ENCODE data around the gene SPECC1L.
A peak's percentile ranks its signal among the peaks of the same experiment; 100 is the strongest.

SPECC1L gene

GRCh38 chr22:24225951-24226350 is 44.7 kb upstream of the SPECC1L start:
- no peak for TF ChIP-seq EZH2 (IDR thresholded peaks at IDR 0.05; ENCODE audit: borderline replicate concordance, low read depth, low read length, severe bottlenecking)
- TF ChIP-seq CTCF (IDR thresholded peaks at IDR 0.05; ENCODE audit: borderline replicate concordance, extremely low read depth, low read length, poor library complexity, severe bottlenecking): no peak
- no peak overlapping the region for H3K4me3 ChIP-seq (ENCODE audit: low read depth in 1 of 2, low read length in 2 of 2)
- no peaks in the 10 kb centered on the region for H3K79me2 ChIP-seq (ENCODE audit: insufficient read depth, low read length)
- no peaks in the 10 kb centered on the region for H3K27me3 ChIP-seq (ENCODE audit: insufficient read depth, low read length, poor library complexity)
- H3K9ac ChIP-seq (ENCODE audit: low read depth, low read length): no peak overlapping the region
- H3K36me3 ChIP-seq (ENCODE audit: insufficient read depth, low read length): no peaks in the 10 kb centered on the region
- H3K4me1 ChIP-seq (ENCODE audit: insufficient read depth, low read length): no peaks in the 10 kb centered on the region
- no peak overlapping the region for H3K4me2 ChIP-seq (ENCODE audit: insufficient read depth, low read length)
- no peak for ATAC-seq (ENCODE audit: insufficient read depth, low read depth)
- H3K9me3 ChIP-seq (ENCODE audit: insufficient read depth, low read length, severe bottlenecking): peaks cover 5% of the 10 kb centered on the region
- no peak for DNase-seq
- H3K27ac ChIP-seq (ENCODE audit: low read length): no peak overlapping the region
- peaks cover 3% of the 10 kb centered on the region; the same call in 1 of the 2 replicates for H4K20me1 ChIP-seq (ENCODE audit: insufficient read depth, low read length)
- H2AFZ ChIP-seq (ENCODE audit: low read depth, low read length): no peak overlapping the region

DNA sequence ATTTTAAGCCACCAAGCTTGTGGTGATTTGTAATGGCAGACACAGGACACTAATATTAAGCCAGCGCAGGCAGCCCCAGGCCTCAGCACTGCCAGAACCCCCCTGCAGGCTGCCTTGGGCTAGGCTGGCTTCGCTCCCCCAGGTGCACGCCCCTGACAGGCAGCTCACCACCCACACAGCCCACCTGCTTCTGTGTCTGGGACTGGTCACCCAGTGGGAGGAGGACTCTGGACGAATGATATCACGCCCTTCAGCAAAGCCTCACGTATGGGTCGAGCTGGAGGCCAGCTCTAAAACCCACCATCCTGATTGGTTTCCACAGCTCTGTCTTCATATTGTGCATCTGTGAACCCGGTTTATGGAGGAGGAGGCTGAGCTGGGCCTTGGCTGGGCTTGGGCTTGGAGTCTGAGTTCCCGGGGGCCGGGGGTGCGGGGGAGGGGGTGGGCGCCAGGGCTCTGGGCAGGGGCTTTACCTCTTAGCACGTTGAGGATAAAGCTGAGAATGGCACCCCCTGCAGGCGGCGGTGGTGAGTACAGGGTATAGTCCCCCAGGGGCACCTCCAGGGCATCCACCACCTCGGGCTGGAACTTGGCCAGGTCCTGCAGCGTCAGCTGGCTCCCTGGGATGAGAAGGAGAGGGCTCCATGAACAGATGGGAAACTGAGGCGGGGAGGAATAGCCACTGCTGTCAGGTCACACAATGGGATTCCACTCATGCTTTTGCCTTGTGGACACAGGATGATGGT is 39.5 kb upstream of the SPECC1L start:
- Histone ChIP-seq H3K79me2 (ENCODE audit: insufficient read depth, low read length) (no peaks in the 10 kb centered on the region), H3K4me2 (ENCODE audit: insufficient read depth, low read length) (no peak overlapping the region), H2AFZ (ENCODE audit: low read depth, low read length) (no peak overlapping the region), H3K4me1 (ENCODE audit: insufficient read depth, low read length) (no peaks in the 10 kb centered on the region), H4K20me1 (ENCODE audit: insufficient read depth, low read length) (peaks cover 4% of the 10 kb centered on the region; the same call in 1 of the 2 replicates), H3K27me3 (ENCODE audit: insufficient read depth, low read length, poor library complexity) (no peaks in the 10 kb centered on the region), H3K9me3 (ENCODE audit: insufficient read depth, low read length, severe bottlenecking) (no peaks in the 10 kb centered on the region), H3K9ac (ENCODE audit: low read depth, low read length) (no peak overlapping the region), H3K36me3 (ENCODE audit: insufficient read depth, low read length) (no peaks in the 10 kb centered on the region), H3K4me3 (ENCODE audit: low read depth in 1 of 2, low read length in 2 of 2) (no peak overlapping the region), H3K27ac (ENCODE audit: low read length) (no peak overlapping the region)
- TF ChIP-seq CTCF (IDR thresholded peaks at IDR 0.05; ENCODE audit: borderline replicate concordance, extremely low read depth, low read length, poor library complexity, severe bottlenecking): peak; percentile 54
- TF ChIP-seq EZH2 (IDR thresholded peaks at IDR 0.05; ENCODE audit: borderline replicate concordance, low read depth, low read length, severe bottlenecking): no peak
- ATAC-seq (ENCODE audit: insufficient read depth, low read depth) (peak; percentile 58; the same call in 2 of the 3 replicates), DNase-seq (peak; percentile 55)

DNA sequence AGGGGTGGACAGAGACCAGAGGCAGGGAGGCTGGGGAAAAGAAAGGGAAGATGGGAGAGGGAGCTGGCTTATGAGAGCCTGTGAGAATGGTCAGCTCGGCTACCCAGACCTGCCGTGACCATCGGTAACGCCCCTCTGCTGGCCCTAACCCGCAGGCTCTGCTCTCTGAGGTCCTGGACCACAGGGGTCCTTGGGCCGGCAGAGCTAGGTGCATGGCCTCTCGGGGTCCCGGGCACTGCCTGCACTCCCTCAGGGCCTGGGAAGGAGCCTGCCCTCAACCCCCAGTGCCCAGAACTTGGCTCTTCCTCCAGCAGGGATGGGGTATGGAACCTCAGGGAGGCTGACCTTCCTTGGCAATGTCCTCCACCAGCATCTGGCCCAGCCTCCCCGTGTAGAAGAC is 38.9 kb upstream of the SPECC1L start:
- no peaks in the 10 kb centered on the region for H3K4me1 ChIP-seq (ENCODE audit: insufficient read depth, low read length)
- no peaks in the 10 kb centered on the region for H3K36me3 ChIP-seq (ENCODE audit: insufficient read depth, low read length)
- TF ChIP-seq EZH2 (IDR thresholded peaks at IDR 0.05; ENCODE audit: borderline replicate concordance, low read depth, low read length, severe bottlenecking) (no peak), CTCF (IDR thresholded peaks at IDR 0.05; ENCODE audit: borderline replicate concordance, extremely low read depth, low read length, poor library complexity, severe bottlenecking) (no peak)
- H3K27ac ChIP-seq (ENCODE audit: low read length): no peak overlapping the region
- ATAC-seq (ENCODE audit: insufficient read depth, low read depth) (no peak), DNase-seq (no peak)
- no peak overlapping the region for H3K4me3 ChIP-seq (ENCODE audit: low read depth in 1 of 2, low read length in 2 of 2)
- no peak overlapping the region for H3K4me2 ChIP-seq (ENCODE audit: insufficient read depth, low read length)
- no peaks in the 10 kb centered on the region for H3K9me3 ChIP-seq (ENCODE audit: insufficient read depth, low read length, severe bottlenecking)
- H3K27me3 ChIP-seq (ENCODE audit: insufficient read depth, low read length, poor library complexity): no peaks in the 10 kb centered on the region
- H3K79me2 ChIP-seq (ENCODE audit: insufficient read depth, low read length): no peaks in the 10 kb centered on the region
- H2AFZ ChIP-seq (ENCODE audit: low read depth, low read length): no peak overlapping the region
- peaks cover 4% of the 10 kb centered on the region; the same call in 1 of the 2 replicates for H4K20me1 ChIP-seq (ENCODE audit: insufficient read depth, low read length)
- H3K9ac ChIP-seq (ENCODE audit: low read depth, low read length): no peak overlapping the region
